GM21619 (cell line): ENCODE results near the gene SPAG16.

Experiments used
- ATAC-seq: cut with Tn5 transposase; IDR thresholded peaks from one replicate; pipeline ENCODE4 v1.9.1; 2021; ENCODE audit not compliant: unreplicated experiment

SPAG16 gene

DNA sequence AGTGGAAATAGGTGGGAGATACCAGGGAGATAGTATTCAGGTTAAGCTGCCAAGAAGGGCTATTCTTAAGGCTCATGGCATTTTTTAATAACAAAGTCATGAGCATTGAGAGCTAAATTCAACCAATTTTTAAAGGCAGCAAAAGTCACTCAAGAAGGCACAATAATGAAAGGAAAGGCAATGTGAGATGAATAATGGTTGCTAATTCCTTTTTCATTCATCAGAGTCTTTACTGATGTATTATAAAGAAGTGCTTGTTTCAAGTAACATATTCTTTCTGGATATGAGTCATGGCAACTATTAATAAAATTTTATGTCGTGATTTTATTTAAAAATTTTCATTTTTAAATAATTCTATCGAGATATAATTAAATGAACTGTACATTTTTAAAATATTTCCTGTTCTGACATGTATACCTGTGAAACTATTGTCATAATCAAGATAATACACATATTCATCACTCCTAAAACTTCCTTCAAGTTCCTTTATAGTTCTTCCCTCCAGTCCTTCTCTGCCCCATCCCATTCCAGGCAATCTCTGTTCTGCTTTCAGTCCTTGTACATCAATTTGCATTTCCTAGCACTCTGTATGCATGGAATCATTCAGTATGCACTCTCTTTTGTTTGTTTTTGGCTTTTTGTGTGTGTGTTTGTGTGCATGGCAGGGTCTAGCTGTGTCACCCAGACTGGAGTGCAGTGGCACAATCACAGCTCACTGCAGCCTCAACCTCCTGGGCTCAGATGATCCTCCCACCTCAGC lies 1167.4 kb downstream of the SPAG16 start:
- no peak for ATAC-seq
